ENCODE results near the gene IGSF9. TPM values are rescaled to one million over a fixed set of nuclear protein-coding genes. Genes with fewer than 3 reads are reported as not detected.

IGSF9 gene
- total and polyA plus RNA-seq, 2 of the 13 experiments (the other 11 are each of a cell fraction or from before 2014, with no cell fraction given), result 0.03 TPM; not detected in 1

DNA sequence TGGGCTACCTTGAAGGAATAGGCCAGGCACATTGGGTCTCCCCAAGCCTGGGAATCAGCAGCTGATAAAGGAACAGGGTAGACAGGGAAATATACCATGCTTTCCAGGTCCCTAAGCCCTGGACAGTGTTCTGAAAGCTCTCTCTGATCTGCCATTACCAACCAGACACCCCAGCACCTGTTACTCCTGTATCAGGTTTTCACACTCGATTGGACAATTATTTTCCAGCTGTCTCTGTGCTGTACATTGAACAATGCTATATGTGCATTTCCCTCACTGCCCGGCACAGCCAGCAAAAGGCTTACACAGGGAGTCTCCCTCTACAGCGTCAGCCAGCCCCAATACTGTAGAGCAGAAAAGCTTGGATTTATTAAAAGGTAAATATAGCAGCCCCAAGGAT, 50.1 kb downstream of the IGSF9 start:
- TF ChIP-seq HDAC1 (CRISPR knock-in tag; IDR thresholded peaks at IDR 0.05), result no peak
- TF ChIP-seq ZBTB39 (CRISPR knock-in tag; IDR thresholded peaks at IDR 0.05), result no peak
- TF ChIP-seq EHMT2 (IDR thresholded peaks at IDR 0.05; ENCODE audit: borderline replicate concordance, low read depth, low read length), result no peak
- no peak for TF ChIP-seq CHD2 (IDR thresholded peaks at IDR 0.05; ENCODE audit: low read depth, low read length)
- TF ChIP-seq TBL1XR1 (IDR thresholded peaks at IDR 0.05; ENCODE audit: borderline replicate concordance, low read length, partially characterized antibody), result no peak
- TF ChIP-seq, protein P1, sequence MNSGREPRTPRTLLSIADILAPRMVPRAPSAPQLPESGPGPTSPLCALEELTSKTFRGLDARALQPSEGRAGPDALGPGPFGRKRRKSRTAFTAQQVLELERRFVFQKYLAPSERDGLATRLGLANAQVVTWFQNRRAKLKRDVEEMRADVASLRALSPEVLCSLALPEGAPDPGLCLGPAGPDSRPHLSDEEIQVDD (CRISPR knock-in tag; IDR thresholded peaks at IDR 0.05; ENCODE audit: borderline replicate concordance), result no peak
- TF ChIP-seq ZNF333 (CRISPR knock-in tag; IDR thresholded peaks at IDR 0.05; ENCODE audit: borderline replicate concordance), result no peak
- no peak for TF ChIP-seq MYNN (CRISPR knock-in tag; IDR thresholded peaks at IDR 0.05; ENCODE audit: low read depth)
- TF ChIP-seq, protein P2, sequence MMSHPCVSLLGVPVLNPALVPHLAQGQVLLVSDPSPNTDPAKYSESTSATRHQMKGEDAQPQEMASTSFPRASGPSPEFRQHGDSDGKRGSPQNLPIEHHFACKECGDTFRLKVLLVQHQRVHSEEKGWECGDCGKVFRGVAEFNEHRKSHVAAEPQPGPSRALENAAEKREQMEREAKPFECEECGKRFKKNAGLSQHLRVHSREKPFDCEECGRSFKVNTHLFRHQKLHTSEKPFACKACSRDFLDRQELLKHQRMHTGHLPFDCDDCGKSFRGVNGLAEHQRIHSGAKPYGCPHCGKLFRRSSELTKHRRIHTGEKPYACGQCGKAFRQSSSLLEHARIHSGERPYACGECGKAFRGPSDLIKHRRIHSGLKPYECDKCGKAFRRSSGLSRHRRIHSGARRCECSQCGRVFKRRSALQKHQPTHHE (CRISPR knock-in tag; IDR thresholded peaks at IDR 0.05; ENCODE audit: borderline replicate concordance), result no peak
- POLR2A ChIA-PET, result no interaction called here
- WGBS (ENCODE audit: low lambda C conversion rate), result 0% methylated on average over 3 of the region's 3 CpGs
- Histone ChIP-seq H3K4me1 (ENCODE audit: insufficient read depth, low read length) (no peaks in the 10 kb centered on the region), H2AFZ (ENCODE audit: low read length) (no peak overlapping the region), H3K4me3 (replicated peaks in 1 of 3; ENCODE audit: insufficient read depth in 1 of 3, low read depth in 2 of 3, low read length in 3 of 3) (no peak overlapping the region), H3K4me2 (ENCODE audit: low read depth, low read length) (no peak overlapping the region), H3K9ac (ENCODE audit: insufficient read depth, low read depth, low read length) (no peak overlapping the region), H3K9me3 (ENCODE audit: low read length) (no peaks in the 10 kb centered on the region), H3K27me3 (ENCODE audit: control insufficient read depth in 1 of 2, insufficient read depth in 2 of 2, low read length in 2 of 2) (peaks cover 0 to 3% of the 10 kb centered on the region in 2 experiments; a peak in 2 of 5 replicates), H3K36me3 (replicated peaks in 1 of 2; ENCODE audit: control insufficient read depth in 1 of 2, insufficient read depth in 2 of 2, low read length in 2 of 2) (no peaks in the 10 kb centered on the region), H3K79me2 (ENCODE audit: insufficient read depth, low read length) (no peaks in the 10 kb centered on the region), H4K20me1 (ENCODE audit: insufficient read depth, low read length) (no peaks in the 10 kb centered on the region), H3K27ac (ENCODE audit: extremely low read length, insufficient read depth, low read length) (no peak overlapping the region)
- DNase-seq (ENCODE audit: low spot score), result no peak
- no TSS peak for BruUV-seq (replicated peaks)
- no peak for FAIRE-seq
- in situ Hi-C loops (cut with HindIII; ENCODE audit: extremely low pct_ligation_motif_present, low pct_unique_long_range_greater_than_20kb), result no loop called here
- CTCF ChIA-PET (ENCODE audit: low intra/inter-chr PET ratio, low total read pairs), result no interaction called here
- intact Hi-C loops (cut with micrococcal nuclease; ENCODE audit: unreplicated experiment), result no loop called here
- ATAC-seq, result no peak
